ENCODE data around the gene PRKAR1B. TPM values are rescaled to one million over a fixed set of nuclear protein-coding genes. Genes with fewer than 3 reads are reported as not detected.
A peak's percentile ranks its signal among the peaks of the same experiment; 100 is the strongest.

PRKAR1B gene
- total RNA-seq, 2 donors from 2014 or later: 15.1 to 15.9 TPM

DNA sequence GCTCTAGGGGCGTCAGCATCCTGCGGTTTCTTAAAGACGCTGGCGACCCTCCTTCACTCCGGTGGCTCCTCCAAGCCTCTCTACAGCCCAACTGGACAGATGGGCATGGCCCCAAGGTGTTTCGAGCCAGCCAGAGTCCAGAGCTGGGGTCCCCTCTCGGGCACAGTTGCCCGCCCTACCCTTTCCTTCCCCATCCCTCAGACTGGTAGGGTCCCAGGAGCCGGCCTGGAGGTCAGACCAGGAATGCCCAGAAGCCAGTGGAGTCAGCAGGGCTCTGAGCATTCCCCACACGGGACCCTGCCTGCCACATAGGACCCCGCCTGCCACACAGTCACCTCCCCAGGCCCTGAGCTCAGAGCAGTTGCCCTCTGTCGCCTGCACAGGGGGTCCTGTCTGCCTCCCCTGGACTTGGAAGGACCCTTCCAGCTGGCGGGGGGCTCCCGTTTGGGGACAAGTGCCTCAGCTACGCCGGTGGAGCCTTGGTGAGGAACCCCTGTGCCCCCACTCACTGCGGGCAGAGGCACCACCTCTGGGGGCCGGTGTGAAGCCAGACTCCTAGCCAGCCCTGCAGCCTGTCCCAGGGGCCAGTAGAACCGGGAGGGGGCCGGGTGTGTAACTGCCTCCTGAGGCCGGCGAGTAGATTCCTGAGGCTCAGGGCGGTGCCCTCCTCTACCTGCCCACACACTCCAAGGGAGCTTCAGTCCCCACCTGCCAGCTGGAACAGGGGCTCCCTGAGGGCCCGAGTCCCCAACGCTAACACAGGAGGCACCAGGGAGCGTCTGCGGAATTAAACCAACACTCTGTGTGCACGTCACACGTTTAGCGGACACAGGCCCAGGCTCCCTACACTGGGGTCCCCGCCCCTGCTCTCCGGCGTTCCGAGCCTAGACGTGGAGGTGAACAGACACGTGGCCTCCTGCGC lies 188.1 kb downstream of the PRKAR1B start:
- no peaks in the 10 kb centered on the region for H3K36me3 ChIP-seq
- H3K27ac ChIP-seq: no peak overlapping the region
- no peaks in the 10 kb centered on the region for H3K9me3 ChIP-seq
- no peak for DNase-seq (ENCODE audit: low spot score)
- peaks cover 0 to 33% of the 10 kb centered on the region in 2 donors for H3K4me1 ChIP-seq
- H3K27me3 ChIP-seq: no peaks in the 10 kb centered on the region
- no peak overlapping the region for H3K4me3 ChIP-seq
- TF ChIP-seq, protein P1, sequence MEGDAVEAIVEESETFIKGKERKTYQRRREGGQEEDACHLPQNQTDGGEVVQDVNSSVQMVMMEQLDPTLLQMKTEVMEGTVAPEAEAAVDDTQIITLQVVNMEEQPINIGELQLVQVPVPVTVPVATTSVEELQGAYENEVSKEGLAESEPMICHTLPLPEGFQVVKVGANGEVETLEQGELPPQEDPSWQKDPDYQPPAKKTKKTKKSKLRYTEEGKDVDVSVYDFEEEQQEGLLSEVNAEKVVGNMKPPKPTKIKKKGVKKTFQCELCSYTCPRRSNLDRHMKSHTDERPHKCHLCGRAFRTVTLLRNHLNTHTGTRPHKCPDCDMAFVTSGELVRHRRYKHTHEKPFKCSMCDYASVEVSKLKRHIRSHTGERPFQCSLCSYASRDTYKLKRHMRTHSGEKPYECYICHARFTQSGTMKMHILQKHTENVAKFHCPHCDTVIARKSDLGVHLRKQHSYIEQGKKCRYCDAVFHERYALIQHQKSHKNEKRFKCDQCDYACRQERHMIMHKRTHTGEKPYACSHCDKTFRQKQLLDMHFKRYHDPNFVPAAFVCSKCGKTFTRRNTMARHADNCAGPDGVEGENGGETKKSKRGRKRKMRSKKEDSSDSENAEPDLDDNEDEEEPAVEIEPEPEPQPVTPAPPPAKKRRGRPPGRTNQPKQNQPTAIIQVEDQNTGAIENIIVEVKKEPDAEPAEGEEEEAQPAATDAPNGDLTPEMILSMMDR (IDR thresholded peaks at IDR 0.05): no peak

DNA sequence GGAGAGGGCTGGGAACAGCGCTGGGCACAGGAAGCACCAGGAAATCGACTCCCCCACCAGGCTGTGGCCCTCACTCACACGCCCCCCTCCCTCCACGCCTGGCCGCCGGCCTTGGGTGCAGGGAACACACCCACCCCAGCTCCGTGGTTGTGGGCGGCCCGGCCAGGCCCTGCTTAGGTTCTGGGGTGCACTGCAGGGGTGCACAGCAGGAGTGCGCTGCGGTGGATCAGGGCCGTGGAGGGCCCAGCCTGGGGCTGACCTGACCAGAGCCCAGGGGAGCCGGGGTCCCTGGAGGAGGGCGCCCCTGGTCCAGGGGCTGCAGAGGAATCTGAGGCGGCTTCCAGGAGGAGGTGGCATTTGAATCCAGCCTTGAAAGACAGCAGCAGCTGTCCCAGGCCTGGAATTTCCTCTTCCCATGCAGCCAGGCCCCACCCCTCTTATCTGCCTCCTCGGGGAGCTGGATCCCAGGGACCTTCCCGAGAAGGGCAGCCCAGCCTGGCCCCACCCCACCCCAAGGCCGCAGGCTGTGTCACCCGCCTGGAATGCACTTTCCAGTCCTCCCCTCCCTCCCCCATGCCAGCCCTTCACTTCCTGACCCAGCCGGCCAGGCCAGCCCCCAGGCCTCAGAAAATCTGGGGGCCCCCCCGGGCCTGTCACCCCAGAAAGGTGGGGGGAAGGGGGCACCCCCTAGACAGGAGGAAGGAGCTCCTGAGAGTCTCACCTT lies 189.0 kb downstream of the PRKAR1B start:
- Histone ChIP-seq H3K9me3 (no peaks in the 10 kb centered on the region), H3K27me3 (no peaks in the 10 kb centered on the region), H3K4me3 (no peak overlapping the region), H3K4me1 (peaks cover 0 to 29% of the 10 kb centered on the region in 2 donors), H3K36me3 (no peaks in the 10 kb centered on the region), H3K27ac (no peak overlapping the region)
- DNase-seq (ENCODE audit: low spot score): peak; percentile 71
- TF ChIP-seq, protein P1 (IDR thresholded peaks at IDR 0.05): no peak

DNA sequence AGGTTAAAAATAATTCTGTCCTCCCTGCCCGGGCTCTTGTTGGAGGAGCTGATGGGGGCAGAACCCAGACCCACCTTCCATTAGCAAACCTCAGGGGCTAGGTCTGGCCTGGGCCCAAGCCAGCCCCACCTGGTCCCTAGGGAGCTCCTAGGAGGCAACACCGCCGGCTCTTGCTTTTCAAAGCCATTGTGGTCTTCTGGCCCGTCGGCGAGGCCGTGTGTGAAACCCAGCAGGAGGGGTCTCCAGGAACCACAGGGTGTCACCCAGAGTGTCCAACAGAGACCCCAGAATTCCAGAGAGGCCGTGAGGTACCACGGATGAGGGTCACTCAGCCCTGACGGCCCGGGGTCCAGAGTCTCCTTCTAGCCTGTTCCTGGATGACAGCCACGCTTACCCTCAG lies 190.8 kb downstream of the PRKAR1B start:
- Histone ChIP-seq H3K36me3 (no peaks in the 10 kb centered on the region), H3K4me3 (no peak overlapping the region), H3K27me3 (no peaks in the 10 kb centered on the region), H3K27ac (no peak overlapping the region), H3K4me1 (peaks cover 0 to 19% of the 10 kb centered on the region in 2 donors), H3K9me3 (no peaks in the 10 kb centered on the region)
- TF ChIP-seq, protein P1 (IDR thresholded peaks at IDR 0.05): no peak
- no peak for DNase-seq (ENCODE audit: low spot score)

DNA sequence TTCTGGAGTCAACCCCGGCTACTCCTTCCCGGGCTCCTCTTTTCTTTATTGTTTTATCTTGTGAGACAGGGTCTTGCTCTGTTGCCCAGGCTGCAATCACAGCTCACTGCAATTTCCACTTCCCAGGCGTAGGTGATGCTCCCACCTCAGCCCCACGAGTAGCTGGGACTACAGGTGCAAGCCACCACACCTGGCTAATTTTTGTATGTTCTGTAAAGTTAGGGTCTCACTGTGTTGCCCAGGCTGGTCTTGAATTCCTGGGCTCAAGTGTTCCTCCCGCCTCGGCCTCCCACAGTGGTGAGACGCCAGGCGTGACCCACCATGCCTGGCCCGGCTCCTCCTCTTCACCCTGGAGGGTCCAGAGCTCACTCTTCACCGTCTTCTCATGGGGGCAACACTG lies 192.1 kb downstream of the PRKAR1B start:
- Histone ChIP-seq H3K27me3 (no peaks in the 10 kb centered on the region), H3K27ac (no peak overlapping the region), H3K4me1 (peaks cover 0 to 19% of the 10 kb centered on the region in 2 donors), H3K4me3 (no peak overlapping the region), H3K36me3 (no peaks in the 10 kb centered on the region), H3K9me3 (no peaks in the 10 kb centered on the region)
- no peak for DNase-seq (ENCODE audit: low spot score)
- TF ChIP-seq, protein P1 (IDR thresholded peaks at IDR 0.05): no peak

DNA sequence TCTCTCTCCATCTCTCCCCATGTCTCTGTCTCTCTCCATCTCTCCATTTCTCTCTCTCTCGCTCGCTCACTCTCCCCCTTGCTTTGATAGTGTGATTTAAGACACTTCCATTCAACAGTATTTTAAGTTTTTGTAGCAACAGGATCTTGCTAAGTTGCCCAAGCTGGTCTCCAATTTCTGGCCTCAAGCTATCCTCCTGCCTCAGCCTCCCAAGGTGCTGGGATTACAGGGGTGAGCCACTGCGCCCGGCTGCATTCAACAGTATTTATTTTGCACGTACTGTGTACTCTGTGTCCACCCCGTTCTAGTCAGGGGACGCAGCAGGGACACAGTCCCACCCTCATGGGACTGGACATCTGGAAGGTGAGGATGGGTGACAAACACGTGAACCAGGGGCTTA lies 193.0 kb downstream of the PRKAR1B start:
- no peaks in the 10 kb centered on the region for H3K36me3 ChIP-seq
- peaks cover 0 to 16% of the 10 kb centered on the region in 2 donors for H3K4me1 ChIP-seq
- no peak overlapping the region for H3K27ac ChIP-seq
- TF ChIP-seq, protein P1 (IDR thresholded peaks at IDR 0.05): no peak
- no peaks in the 10 kb centered on the region for H3K27me3 ChIP-seq
- no peaks in the 10 kb centered on the region for H3K9me3 ChIP-seq
- H3K4me3 ChIP-seq: no peak overlapping the region
- DNase-seq (ENCODE audit: low spot score): no peak
